Stimulated activated CD8-positive, alpha-beta memory T cell treated with anti-CD3 and anti-CD28 coated beads, Interleukin-12 subunit alpha, Interleukin-12 subunit beta, amount 100 ng/mL, for 1 hour (primary cell): ENCODE data around the gene NUP205.
"Not testable (repeated sequence)": the region's sequence is repeated elsewhere in the genome, so short reads cannot be mapped to it uniquely, and the experiment has no call there.

Experiments
- DNase-seq: peaks from one replicate; pipeline ENCODE4 v3.0.0-alpha.2; 2020; ENCODE audit warnings: low read depth

NUP205 gene

GRCh38 chr7:135620447-135620846, 62.7 kb downstream of the NUP205 start:
- DNase-seq: no peak

- no peak for DNase-seq
These were observed 63.5 kb downstream of the NUP205 start for GRCh38 chr7:135620980-135621850.

GRCh38 chr7:135634191-135634878, 76.6 kb downstream of the NUP205 start:
- DNase-seq: no peak

- DNase-seq: not testable (repeated sequence)
These were observed 82.0 kb downstream of the NUP205 start for GRCh38 chr7:135639690-135640089.

GRCh38 chr7:135644154-135644553, 86.4 kb downstream of the NUP205 start:
- DNase-seq: no peak

GRCh38 chr7:135644729-135645128, 87.0 kb downstream of the NUP205 start:
- DNase-seq: no peak

GRCh38 chr7:135645296-135645904, 87.7 kb downstream of the NUP205 start:
- DNase-seq: no peak

GRCh38 chr7:135647755-135648154, 90.0 kb downstream of the NUP205 start:
- no peak for DNase-seq

- DNase-seq: no peak
These were observed 90.5 kb downstream of the NUP205 start for GRCh38 chr7:135648235-135648634.

GRCh38 chr7:135650831-135651573, 93.3 kb downstream of the NUP205 start:
- no peak for DNase-seq

- no peak for DNase-seq
These were observed 95.8 kb downstream of the NUP205 start for GRCh38 chr7:135653340-135654080.

GRCh38 chr7:135658564-135658963, 100.8 kb downstream of the NUP205 start:
- DNase-seq: no peak

GRCh38 chr7:135659159-135659846, 101.6 kb downstream of the NUP205 start:
- DNase-seq: no peak

- DNase-seq: no peak
These were observed 103.8 kb downstream of the NUP205 start for GRCh38 chr7:135661311-135662122.

- DNase-seq: no peak
These were observed 104.3 kb downstream of the NUP205 start for GRCh38 chr7:135662123-135662372.

- DNase-seq: peak; percentile 94
These were observed 104.8 kb downstream of the NUP205 start, which contains the start of gene STMP1 for GRCh38 chr7:135662373-135663114. TSS of gene STMP1 (plus strand) at chr7:135662514.

GRCh38 chr7:135664046-135664589, 106.4 kb downstream of the NUP205 start:
- no peak for DNase-seq

GRCh38 chr7:135665042-135665441, 107.3 kb downstream of the NUP205 start:
- no peak for DNase-seq

- DNase-seq: no peak
These were observed 108.4 kb downstream of the NUP205 start for GRCh38 chr7:135666156-135666555.
